Right kidney (tissue), 1 donor: ENCODE data around the gene MLLT10.

ENCODE experiments used
- DNase-seq: peaks from one replicate; pipeline ENCODE4 v3.0.0-alpha.2; 2016

The MLLT10 gene

DNA sequence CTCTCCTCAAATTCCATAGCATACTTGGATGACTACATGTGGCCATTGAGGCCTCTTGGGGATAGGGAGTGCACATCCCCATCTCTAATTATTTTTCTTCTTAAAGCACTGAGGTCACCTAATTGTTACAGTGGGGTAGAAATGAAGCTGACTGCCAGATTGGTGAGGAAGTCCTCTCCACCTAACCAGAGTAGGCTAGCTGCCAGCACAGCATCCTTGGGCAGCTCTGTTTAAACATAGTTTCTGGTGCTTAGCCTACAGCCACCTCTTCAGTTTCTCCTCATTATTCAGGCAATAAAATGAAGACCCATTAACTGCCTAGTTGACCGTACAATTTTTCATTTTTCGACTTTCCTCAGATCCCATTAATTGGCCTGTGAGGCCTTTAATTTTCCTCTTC lies 104.6 kb downstream of the MLLT10 start:
- no peak for DNase-seq

DNA sequence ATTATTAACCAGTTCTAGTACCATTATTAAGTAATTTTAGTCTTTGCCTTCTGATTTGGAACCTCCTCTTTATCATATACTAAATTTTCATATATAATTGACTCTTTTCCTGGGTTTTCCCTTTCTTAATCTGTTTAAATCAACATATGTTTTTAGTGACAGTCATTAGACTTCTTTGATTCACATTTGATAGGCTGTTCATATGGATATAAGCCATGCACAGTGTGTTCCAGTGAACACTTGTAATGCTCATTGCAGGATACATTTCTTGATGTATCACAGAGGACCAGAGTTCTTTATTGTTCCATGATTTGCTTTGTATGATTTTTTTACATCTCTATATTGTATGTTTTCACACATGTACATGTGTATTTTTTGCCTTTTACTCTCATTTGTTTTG lies 114.0 kb downstream of the MLLT10 start:
- DNase-seq = no peak

DNA sequence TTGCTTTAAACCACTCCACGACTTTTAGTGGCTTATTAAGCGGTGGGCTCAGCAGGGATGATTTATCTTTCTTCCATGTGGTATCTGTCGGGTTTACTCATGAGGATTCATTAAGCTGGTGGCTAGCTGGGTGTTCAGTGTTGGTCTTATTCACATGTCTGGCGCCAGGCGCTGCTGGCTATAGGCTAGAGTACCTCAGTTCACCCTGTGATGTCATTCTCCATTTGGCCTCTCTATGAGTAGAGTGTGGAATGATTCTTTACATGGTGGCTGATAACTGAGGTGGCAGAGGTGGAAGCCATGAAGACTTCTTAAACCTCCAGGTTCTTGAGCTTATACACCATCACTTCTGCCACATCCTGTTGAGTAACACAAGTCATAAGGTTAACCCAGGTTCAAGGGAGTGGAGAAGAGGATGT lies 115.4 kb downstream of the MLLT10 start:
- no peak for DNase-seq

DNA sequence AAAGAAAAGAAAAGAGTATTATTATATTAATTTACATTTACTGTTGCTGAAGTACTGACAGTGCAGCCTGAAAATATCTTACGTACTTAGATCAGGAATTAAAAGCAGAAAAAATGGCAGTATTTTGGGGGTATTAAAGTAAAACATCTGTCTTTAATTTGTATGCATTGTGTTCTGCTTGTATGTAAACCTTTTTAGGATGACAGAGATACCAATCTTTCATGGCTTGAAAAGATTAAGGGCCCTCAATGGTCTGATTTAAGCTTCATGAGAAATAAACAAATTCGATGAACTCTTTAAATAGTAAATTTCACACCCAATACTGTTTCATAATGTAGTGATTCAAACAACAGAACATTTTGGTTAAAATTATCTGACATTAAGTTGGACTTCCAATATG lies 116.3 kb downstream of the MLLT10 start:
- no peak for DNase-seq

DNA sequence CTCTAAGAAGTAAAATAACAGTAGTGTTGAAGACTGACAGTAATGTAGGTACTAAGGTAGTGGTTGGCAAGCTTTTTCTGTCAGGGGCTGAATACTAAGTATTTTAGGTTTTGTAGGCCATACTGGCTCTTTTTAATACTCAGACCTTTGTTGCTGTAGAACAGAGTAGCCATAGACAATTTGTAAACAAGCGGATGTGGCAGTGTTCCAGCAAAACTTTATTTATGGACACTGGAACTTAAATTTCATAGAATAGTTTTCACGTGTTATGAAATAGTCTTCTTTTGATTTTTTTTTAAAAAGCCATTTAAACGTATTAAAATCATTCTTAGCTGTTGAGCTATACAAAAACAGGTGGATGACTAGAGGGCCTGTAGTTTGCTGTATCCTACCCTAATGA lies 121.2 kb downstream of the MLLT10 start:
- DNase-seq = no peak

DNA sequence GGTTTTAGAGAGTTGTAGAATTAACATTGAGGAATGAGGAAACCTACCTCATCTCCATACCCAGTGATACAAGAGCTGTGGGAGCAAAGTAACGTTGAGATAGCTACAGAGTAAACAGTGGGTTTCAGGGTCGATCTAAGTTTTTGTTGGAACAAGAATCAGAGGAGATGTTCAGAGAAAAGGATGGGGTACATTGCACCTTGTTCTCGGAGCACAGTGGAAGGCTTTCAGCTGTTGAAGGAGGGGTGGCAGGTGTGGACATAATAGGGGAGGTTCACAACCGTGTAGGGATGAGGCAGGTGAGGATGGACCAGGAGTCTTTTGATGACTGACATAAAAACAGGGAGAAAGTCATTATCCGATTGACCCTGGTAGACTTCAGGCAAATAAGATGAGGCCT lies 121.7 kb downstream of the MLLT10 start:
- DNase-seq = no peak

DNA sequence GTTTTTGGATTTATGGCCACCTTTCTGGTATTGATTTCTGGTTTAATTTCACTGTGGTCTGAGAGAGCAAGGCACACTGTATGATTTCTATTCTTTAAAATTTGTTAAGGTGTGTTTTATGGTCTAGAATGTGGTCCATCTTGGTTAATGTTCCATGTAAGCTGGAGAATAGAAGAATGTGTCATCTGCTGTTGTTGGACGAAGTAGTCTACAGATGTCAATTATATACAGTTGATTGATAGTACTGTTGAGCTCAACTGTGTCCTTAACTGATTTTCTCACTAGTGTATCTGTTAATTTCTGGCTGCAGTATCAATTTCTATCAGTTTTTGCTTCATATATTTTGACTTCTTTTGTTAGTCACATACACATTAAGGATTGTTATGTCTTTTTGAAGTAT lies 127.1 kb downstream of the MLLT10 start:
- DNase-seq = no peak

DNA sequence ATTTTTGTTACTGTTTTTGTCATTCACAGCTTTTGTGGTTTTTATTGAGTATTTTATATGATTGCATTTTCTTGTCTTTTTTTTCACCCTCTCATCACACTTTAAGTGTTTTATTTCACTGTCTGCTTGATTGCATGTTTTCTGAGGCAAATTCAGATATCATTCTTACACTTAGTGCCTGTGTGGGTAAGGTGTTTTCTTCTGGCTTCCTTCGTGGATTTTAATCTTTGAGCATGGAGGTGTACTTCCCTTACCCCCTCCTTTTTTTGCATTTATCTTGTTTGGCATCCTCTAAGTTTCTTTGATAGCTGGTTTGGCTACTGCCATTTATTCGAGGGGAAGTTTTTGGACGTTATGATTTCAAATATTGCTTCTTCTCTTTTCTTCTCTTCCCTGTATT lies 127.9 kb downstream of the MLLT10 start:
- no peak for DNase-seq

DNA sequence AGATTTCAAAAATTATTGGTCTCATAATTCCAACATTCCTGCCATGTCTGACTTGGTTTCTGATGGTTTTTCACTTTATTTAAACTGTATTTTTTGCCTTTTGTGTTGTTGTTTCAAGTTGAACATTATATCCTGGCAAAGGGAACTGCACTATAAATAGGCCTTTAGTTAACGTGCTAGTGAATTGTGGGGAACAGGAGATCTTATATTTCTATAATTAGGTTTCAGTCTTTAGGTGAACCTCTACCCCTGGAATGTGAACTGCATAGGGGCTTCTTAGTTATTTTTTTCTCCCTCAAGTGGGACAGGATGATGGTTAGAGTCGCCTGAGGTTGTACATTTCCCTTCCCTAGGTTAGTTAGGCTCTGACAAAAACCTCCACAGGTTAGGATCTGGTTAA lies 128.6 kb downstream of the MLLT10 start:
- no peak for DNase-seq

DNA sequence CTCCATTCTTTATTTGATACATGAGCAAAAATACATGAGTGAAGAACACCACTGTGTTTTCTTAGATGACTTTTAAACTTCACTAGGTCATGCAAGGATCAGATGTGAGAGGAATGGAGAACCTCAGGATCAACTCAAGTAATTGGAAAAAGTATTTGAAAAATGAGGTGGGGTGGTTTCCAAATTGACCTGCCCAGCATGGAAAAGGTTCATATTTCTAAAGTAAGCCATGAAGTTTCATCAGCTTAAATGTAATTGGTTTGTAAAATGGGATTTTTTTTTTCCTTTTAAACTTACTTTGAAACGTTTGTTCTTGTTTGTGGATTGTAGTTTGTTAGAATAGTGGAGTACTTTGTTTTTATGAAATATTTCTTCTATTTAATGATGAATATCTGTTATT lies 134.8 kb downstream of the MLLT10 start:
- DNase-seq = no peak

DNA sequence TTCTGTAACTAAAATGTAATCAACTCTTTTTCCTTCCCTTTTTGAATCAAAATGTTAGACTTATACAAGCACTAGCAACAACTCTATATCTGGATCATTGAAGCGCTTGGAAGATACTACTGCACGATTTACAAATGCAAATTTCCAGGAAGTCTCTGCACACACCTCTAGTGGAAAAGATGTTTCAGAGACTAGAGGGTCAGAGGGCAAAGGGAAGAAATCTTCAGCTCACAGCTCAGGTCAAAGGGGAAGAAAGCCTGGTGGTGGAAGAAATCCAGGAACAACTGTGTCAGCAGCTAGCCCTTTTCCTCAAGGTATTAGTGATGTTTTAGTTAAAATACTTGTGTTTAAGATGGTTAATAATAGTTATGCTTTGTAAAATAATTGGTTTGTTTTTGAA lies 136.4 kb downstream of the MLLT10 start:
- DNase-seq = no peak

DNA sequence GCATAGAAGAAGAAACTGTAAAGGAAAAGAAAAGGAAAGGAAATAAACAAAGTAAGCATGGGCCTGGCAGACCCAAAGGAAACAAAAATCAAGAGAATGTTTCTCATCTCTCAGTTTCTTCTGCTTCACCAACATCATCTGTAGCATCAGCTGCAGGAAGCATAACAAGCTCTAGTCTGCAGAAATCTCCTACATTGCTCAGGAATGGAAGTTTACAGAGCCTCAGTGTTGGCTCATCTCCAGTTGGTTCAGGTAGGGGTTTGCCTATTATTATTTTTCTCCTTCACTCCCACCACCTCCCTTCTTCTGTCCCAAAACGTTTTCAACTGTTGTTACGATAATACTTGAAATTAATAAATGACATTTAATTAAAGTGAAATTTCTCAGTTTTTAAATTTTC lies 139.6 kb downstream of the MLLT10 start:
- DNase-seq = no peak

DNA sequence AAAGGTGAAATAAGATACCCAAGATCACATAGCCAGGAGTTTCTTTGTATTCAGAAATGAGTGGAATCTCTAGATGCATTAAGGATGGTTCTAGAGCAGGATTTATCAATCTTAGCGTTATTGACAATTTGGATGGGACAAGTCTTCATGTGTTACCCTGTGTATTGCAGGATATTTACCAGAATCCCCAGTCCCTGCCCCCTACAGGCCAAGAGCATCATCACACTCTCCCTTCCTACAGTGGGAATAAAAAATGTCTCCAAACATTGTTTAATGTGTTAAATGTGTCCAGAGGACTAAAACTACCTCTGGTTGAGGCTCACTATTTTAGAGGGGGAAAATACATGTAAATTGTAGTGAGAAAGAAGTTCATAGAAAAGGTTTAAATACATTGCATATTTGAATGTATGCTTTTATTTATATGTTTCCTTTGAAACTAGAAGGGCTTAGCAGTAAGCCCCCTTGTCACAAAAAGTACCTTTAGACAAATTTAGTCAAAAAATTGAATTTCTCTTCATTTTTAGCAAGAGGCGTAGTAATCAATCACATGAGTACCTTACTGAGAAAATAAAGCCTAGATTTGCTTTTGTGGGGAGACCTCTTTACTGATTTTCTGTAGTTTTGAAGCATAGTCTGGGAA lies 141.2 kb downstream of the MLLT10 start:
- DNase-seq = no peak

DNA sequence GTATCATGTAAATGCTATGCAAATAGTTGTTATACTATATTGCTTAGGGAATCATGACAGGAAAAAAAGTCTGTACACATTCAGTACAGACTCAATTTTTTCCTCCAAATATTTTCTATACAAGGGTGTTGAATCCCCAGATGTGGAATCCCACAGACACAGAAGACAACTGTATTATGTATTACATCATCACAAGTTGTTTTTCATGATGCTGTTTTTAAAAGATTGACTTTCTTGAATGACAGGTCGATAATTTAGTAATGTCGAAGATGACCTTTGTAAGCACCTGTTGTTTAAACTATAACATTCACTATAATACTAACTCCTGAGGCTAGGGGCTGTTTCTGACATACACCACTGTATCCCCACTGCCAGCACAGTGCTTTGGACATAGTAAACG lies 143.5 kb downstream of the MLLT10 start:
- no peak for DNase-seq

DNA sequence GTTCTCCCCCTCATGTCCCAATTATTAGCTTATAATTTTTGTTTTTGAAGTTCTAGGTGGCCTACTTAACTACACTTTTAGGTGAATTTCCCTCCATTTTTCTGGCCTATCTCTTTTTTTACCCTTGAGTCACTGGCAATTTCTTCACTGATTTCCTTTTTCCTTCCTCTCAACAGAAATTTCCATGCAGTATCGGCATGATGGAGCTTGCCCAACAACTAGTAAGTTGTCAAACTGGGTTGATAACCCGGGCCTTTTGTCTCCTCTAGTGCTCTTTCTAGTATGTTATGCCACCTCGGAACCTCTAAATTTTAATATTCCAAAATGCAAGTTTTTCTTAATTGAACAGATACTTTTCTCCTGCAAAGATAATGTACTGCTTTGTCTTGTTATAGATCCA lies 147.1 kb downstream of the MLLT10 start:
- no peak for DNase-seq

DNA sequence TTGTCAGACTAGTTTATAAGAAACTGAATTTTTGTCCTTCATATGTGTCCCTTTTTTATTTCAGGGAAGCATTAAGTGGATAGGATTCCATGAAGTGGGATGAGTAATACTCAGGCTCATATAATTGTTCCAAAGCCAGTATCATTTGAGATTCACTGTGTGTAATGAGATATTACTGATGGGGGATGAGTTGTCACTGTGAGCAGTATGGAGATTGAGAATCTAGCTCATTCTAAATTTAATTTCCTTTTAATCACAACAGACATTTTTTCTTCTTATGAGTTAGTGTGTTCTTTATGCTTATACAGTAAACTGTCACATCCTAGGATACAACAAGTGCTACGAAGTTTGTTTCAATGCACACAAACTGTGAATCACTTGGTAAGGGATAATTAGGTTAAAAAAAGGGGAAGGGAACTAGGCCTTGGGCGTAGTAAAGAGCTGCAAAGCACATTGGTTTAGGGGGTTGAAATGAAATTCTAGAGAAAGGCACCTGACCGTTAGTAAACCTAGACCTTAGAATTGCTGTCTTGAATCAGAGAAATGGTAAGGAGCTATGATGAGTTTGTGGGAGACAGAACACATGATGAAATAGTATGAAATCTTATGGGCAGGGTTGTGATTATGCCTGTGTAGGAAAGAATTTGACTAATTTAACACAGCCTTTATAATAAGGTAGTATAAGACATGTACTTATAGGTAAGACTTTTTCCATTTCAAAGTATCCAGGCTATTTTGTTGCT lies 153.4 kb downstream of the MLLT10 start:
- no peak for DNase-seq

DNA sequence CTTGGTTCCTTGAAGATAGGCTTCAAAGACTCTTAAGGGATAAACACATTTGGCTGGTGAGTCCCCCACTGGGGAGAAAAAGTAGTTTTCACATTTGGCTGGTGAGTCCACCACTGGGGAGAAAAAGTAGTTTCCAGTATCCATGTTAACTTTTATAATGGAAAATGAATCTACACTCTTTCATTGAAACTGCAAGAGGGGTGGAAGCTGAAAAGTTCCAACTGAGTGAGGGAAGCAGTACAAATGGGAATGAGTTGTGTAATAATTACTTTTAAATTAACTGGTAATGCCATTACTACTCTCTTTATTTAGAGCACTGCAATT lies 153.9 kb downstream of the MLLT10 start:
- DNase-seq = no peak

DNA sequence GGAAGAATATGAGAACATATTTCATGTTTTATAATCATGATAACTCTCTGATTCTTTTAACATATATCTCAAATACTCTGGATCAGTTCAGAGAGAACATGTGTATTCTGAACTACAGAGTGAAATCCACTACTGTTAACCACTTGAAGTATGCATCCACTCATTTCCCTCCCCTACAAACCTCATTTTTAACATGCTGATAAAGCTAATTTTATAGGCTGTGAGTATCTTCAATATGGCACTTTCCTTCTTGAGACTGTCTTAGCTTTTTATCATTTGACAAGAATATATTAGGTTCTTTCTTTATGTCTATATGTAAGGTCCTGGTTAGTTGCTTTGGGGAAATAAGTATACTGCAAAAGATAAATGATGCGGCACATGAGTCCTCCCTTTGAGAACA lies 154.8 kb downstream of the MLLT10 start:
- DNase-seq = no peak

DNA sequence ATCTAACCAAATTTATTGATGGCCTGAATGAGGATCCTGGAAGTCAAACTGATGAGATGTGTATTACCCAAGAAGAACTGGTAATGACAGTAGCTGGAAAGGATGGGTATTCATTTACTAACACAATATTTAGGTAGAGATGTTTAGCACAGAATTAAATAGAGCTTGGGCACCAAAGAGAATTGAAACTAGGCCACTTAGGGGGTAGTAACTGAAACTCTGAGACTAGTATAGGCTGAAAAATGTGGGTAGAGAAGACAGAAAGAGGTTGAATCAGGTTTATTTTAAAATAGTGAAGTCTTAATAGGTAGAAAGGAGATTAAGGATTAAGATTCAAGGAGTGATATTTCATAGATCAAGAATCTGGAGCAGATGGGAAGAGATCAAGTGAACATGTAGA lies 155.8 kb downstream of the MLLT10 start:
- DNase-seq = no peak

DNA sequence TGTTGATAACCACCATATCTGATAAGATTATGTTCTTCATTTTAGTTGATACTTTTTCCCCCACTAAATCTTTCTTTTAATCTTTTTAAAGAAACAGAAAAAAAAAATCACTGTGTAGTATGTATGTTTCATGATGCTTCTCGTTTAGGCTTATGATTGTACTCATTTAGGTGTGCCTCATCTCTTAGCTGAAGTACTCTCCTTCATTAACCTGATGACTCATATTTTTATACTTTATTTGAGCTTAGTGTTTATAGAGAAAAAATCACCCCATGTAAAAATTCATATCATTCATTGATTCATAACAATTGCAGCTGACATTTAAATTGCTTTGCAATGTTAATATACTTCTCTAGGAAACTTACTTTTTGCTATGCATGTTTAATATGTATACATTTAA lies 158.9 kb downstream of the MLLT10 start:
- DNase-seq = no peak

DNA sequence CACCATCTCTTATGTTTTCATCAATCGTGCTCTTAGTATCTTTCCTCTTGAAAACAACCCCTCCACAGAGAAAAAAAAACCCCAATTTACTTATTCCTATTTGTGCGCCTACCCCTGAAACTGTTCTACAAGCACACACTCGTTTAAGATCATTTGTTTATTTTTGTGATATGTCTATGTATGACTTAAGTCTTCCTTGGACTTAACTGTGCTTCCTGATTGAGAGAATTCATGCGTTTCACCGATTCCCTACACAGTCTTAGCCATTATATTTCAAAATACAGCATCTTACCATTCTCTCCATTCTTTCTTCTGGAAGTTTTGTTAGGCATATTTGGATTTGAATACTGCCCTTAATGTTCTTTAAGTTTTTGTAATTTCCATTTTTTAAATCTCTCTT lies 159.4 kb downstream of the MLLT10 start:
- no peak for DNase-seq

DNA sequence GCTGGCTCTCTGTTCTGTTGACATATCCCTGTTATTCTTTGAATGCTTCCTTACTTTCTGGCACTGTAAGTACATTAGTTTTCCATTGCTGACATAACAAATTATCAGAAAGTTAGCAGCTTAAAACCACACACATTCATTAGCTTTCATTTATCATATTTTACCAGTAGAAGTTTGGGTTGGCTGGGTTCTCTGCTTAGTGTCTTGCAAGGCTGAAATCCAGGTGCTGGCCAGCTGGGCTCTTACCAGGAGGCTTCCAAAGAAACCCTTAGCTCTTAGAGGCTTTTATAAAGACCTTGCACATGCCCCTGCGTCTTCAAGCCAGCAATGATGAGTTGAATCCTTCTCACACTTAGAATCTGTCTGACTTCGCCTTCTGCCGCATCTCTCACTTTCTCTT lies 160.6 kb downstream of the MLLT10 start:
- no peak for DNase-seq

DNA sequence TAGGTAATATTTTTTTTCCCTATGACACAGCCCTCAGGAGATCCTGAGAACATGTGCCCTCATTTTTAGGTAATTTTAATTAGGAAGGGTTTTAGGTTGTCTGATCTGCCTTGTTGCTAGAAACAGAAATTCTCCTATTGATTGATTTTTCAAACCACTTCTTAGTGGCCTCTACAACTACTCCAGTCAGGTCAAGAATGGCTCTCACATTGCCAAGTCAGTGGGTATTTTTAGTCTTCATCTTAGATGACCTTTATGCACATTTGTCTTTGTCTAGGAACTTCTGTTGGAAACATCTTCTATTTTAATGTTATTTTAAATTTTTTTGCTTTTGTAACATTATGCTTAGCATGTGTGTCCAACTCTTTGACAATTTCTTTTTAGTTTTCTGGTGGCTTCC lies 162.3 kb downstream of the MLLT10 start:
- DNase-seq = no peak

DNA sequence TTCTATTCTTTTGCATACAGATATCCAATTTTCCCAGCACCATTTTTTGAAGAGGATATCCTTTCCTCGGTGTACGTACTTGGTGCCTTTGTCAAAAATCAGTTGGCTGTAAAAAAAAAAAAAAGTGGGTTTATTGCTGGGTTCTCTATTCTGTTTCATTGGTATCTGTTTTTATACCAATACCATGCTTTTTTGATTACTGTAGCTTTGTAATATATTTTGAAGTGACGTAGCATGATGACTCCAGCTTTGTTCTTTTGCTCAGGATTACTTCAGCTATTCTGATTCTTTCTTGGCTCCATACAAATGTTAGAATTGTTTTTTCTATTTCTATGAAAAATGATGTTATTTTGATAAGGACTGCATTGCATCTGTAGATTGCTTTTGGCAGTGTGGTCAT lies 165.5 kb downstream of the MLLT10 start:
- no peak for DNase-seq

DNA sequence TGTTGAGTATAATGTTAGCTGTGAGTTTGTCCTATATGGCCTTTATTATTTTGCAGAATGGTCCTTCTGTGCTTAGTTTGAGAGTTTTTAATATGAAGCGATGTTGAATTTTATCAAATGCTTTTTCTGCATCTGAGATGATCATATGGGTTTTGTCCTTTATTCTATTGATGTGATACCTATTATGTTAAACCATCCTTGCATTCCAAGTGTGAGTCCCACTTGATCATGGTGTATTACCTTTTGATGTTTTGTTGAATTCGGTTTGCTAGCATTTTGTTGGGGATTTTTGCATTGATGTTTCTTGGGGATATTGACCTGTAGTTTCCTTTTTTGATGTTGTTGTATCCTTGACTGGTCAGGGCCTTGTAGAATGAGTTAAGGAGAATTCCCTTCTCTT lies 166.4 kb downstream of the MLLT10 start:
- no peak for DNase-seq
